ENCODE data around the gene PODNL1. TPM values are rescaled to one million over a fixed set of nuclear protein-coding genes. Genes with fewer than 3 reads are reported as not detected.

Gene PODNL1
- total RNA-seq, 1 donor from 2014 or later: 8.9 TPM

- no peak overlapping the region for H3K27ac Mint-ChIP-seq (ENCODE audit: unreplicated experiment)
- no peak for TF ChIP-seq CTCF (IDR thresholded peaks at IDR 0.05; ENCODE audit: partially characterized antibody, unreplicated experiment)
- peaks cover 2% of the 10 kb centered on the region for H3K27me3 Mint-ChIP-seq (ENCODE audit: unreplicated experiment)
- peaks cover 4% of the 10 kb centered on the region for H3K4me1 Mint-ChIP-seq (ENCODE audit: low read depth, unreplicated experiment)
- no peak for DNase-seq
- no peak overlapping the region for H3K4me3 Mint-ChIP-seq (ENCODE audit: unreplicated experiment)
- H3K9me3 Mint-ChIP-seq (ENCODE audit: unreplicated experiment): no peaks in the 10 kb centered on the region
- no peaks in the 10 kb centered on the region for H3K36me3 Mint-ChIP-seq (ENCODE audit: unreplicated experiment)
Observed at GRCh38 chr19:13979686-13980085, 41.5 kb upstream of the PODNL1 start.

DNA sequence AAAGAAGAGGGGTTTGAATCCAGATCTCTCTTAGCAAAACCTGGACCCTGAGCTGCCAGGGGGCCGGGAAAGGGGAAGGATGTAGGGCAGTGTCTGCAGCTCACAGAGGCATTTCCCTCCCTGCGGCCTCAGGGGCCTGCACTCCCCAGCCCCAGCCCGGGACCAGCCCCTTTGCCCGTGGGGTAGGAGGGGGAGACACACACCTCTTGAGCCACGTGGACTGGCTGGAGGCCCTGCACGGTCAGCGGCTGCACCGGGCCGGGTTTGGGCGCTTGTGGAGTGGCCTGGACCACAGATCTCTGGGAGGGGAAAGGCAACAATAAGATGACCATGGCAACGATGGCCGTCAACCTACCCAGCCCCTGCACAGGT, 41.0 kb upstream of the PODNL1 start:
- H3K27ac Mint-ChIP-seq (ENCODE audit: unreplicated experiment): no peak overlapping the region
- H3K9me3 Mint-ChIP-seq (ENCODE audit: unreplicated experiment): peaks cover 4% of the 10 kb centered on the region
- peaks cover 6% of the 10 kb centered on the region for H3K27me3 Mint-ChIP-seq (ENCODE audit: unreplicated experiment)
- H3K36me3 Mint-ChIP-seq (ENCODE audit: unreplicated experiment): no peaks in the 10 kb centered on the region
- no peak for TF ChIP-seq CTCF (IDR thresholded peaks at IDR 0.05; ENCODE audit: partially characterized antibody, unreplicated experiment)
- H3K4me1 Mint-ChIP-seq (ENCODE audit: low read depth, unreplicated experiment): peaks cover 6% of the 10 kb centered on the region
- H3K4me3 Mint-ChIP-seq (ENCODE audit: unreplicated experiment): no peak overlapping the region
- no peak for DNase-seq

GRCh38 chr19:13978351-13979243, 40.4 kb upstream of the PODNL1 start:
- H3K4me3 Mint-ChIP-seq (ENCODE audit: unreplicated experiment): no peak overlapping the region
- peaks cover 9% of the 10 kb centered on the region for H3K4me1 Mint-ChIP-seq (ENCODE audit: low read depth, unreplicated experiment)
- H3K27me3 Mint-ChIP-seq (ENCODE audit: unreplicated experiment): peaks cover 9% of the 10 kb centered on the region
- DNase-seq: peak; percentile 75
- H3K36me3 Mint-ChIP-seq (ENCODE audit: unreplicated experiment): no peaks in the 10 kb centered on the region
- peaks cover 9% of the 10 kb centered on the region for H3K9me3 Mint-ChIP-seq (ENCODE audit: unreplicated experiment)
- H3K27ac Mint-ChIP-seq (ENCODE audit: unreplicated experiment): no peak overlapping the region
- no peak for TF ChIP-seq CTCF (IDR thresholded peaks at IDR 0.05; ENCODE audit: partially characterized antibody, unreplicated experiment)

- Mint-ChIP-seq H3K4me1 (ENCODE audit: low read depth, unreplicated experiment) (peaks cover 8% of the 10 kb centered on the region), H3K9me3 (ENCODE audit: unreplicated experiment) (peaks cover 9% of the 10 kb centered on the region), H3K36me3 (ENCODE audit: unreplicated experiment) (no peaks in the 10 kb centered on the region), H3K27me3 (ENCODE audit: unreplicated experiment) (peaks cover 9% of the 10 kb centered on the region), H3K27ac (ENCODE audit: unreplicated experiment) (no peak overlapping the region), H3K4me3 (ENCODE audit: unreplicated experiment) (no peak overlapping the region)
- no peak for TF ChIP-seq CTCF (IDR thresholded peaks at IDR 0.05; ENCODE audit: partially characterized antibody, unreplicated experiment)
- DNase-seq: no peak
Observed at GRCh38 chr19:13977803-13978202, 39.6 kb upstream of the PODNL1 start.

DNA sequence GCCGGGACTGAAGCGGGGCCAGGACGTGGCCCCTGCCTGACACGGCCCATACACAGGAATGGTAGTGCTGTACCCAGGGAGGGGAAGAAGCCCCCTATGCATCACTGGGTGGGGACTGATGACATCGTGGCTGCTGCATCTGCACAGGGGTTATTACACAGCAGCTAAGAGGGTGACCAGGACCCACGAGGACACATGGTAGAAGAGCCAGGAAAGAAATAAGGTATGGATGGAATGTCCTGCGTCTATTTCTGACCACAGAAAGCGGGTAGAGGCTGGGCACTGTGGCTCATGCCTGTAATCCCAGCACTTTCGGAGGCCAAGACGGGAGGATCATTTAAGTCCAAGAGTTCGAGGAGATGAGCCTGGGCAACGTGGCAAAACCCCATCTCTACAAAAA, 38.2 kb upstream of the PODNL1 start:
- DNase-seq: no peak
- Mint-ChIP-seq H3K27ac (ENCODE audit: unreplicated experiment) (no peak overlapping the region), H3K36me3 (ENCODE audit: unreplicated experiment) (no peaks in the 10 kb centered on the region), H3K4me1 (ENCODE audit: low read depth, unreplicated experiment) (peaks cover 5% of the 10 kb centered on the region), H3K9me3 (ENCODE audit: unreplicated experiment) (peaks cover 9% of the 10 kb centered on the region), H3K4me3 (ENCODE audit: unreplicated experiment) (no peak overlapping the region), H3K27me3 (ENCODE audit: unreplicated experiment) (peaks cover 9% of the 10 kb centered on the region)
- no peak for TF ChIP-seq CTCF (IDR thresholded peaks at IDR 0.05; ENCODE audit: partially characterized antibody, unreplicated experiment)

Data from glutamatergic neuron (in vitro differentiated cells).